Thoracic aorta (tissue), 2 donors: ENCODE results near the gene WDSUB1. TPM values are rescaled to one million over a fixed set of nuclear protein-coding genes. Genes with fewer than 3 reads are reported as not detected.

ENCODE experiments used
- ATAC-seq: fragments of 150-250 bp; one replicate; pipeline ENCODE4 v1.8.0; 2017; ENCODE audit warnings: low read depth; ENCODE audit not compliant: insufficient number of reproducible peaks, low FRiP score
- DNase-seq: peaks from one replicate; pipeline ENCODE4 v3.0.0-alpha.2; 2020; ENCODE audit warnings: low spot score
- H3K27ac ChIP-seq, 2 donors: fragments of 200-600 bp; sonication (generic); 1 replicate in 1 of 2; 2 replicates in 1 of 2; pipeline ENCODE4 v1.5.1; 2016; ENCODE audit warnings: mild to moderate bottlenecking in 2 of 2, moderate library complexity in 2 of 2
- H3K27me3 ChIP-seq: fragments of 200-600 bp; sonication (generic); replicated peaks from 2 replicates; pipeline ENCODE4 v1.6.0; 2016; ENCODE audit warnings: mild to moderate bottlenecking; ENCODE audit not compliant: insufficient read depth
- H3K36me3 ChIP-seq: fragments of 200-600 bp; sonication (generic); one replicate; pipeline ENCODE4 v1.5.1; 2016
- H3K4me1 ChIP-seq, 2 donors: fragments of 200-600 bp; sonication (generic); 1 replicate in 1 of 2; 2 replicates in 1 of 2; pipeline versions ENCODE4 v1.5.1 to v1.6.0; 2016; ENCODE audit warnings: low read depth in 2 of 2, mild to moderate bottlenecking in 1 of 2; ENCODE audit not compliant: control insufficient read depth in 1 of 2
- H3K4me3 ChIP-seq: fragments of 200-600 bp; sonication (generic); 2 replicates; pipeline ENCODE4 v1.5.1; 2016; ENCODE audit warnings: mild to moderate bottlenecking
- H3K9me3 ChIP-seq: fragments of 200-600 bp; sonication (generic); 2 replicates; pipeline ENCODE4 v1.5.1; 2016
- total RNA-seq, 2 donors: library from RNA; depleted of rRNA; stranded (reverse); fragments of >200 nt; gene quantifications; one replicate each; pipeline versions ENCODE4 v1.1.0 to v1.2.3, GENCODE V29; 2016
- TF ChIP-seq, protein P1 (sequence below): fragments of 200-600 bp; sonication (generic); IDR thresholded peaks from one replicate; pipeline ENCODE4 v1.5.1; 2019; ENCODE audit warnings: antibody characterized with exemption

WDSUB1 gene
- total RNA-seq, 2 donors from 2014 or later, result 3.5 to 11.2 TPM

GRCh38 chr2:159225025-159226016 lies 61.2 kb downstream of the WDSUB1 start:
- Histone ChIP-seq H3K4me1 (peaks cover 0 to 12% of the 10 kb centered on the region in 2 donors), H3K36me3 (peaks cover 37% of the 10 kb centered on the region), H3K27ac (no peak overlapping the region), H3K9me3 (no peaks in the 10 kb centered on the region), H3K4me3 (no peak overlapping the region), H3K27me3 (no peaks in the 10 kb centered on the region)
- ATAC-seq (no peak), DNase-seq (no peak)
- TF ChIP-seq, protein P1, sequence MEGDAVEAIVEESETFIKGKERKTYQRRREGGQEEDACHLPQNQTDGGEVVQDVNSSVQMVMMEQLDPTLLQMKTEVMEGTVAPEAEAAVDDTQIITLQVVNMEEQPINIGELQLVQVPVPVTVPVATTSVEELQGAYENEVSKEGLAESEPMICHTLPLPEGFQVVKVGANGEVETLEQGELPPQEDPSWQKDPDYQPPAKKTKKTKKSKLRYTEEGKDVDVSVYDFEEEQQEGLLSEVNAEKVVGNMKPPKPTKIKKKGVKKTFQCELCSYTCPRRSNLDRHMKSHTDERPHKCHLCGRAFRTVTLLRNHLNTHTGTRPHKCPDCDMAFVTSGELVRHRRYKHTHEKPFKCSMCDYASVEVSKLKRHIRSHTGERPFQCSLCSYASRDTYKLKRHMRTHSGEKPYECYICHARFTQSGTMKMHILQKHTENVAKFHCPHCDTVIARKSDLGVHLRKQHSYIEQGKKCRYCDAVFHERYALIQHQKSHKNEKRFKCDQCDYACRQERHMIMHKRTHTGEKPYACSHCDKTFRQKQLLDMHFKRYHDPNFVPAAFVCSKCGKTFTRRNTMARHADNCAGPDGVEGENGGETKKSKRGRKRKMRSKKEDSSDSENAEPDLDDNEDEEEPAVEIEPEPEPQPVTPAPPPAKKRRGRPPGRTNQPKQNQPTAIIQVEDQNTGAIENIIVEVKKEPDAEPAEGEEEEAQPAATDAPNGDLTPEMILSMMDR, result no peak

- ATAC-seq, result no peak
- TF ChIP-seq, protein P1, result no peak
Measured at GRCh38 chr2:159224061-159224813, 62.3 kb downstream of the WDSUB1 start.

DNA sequence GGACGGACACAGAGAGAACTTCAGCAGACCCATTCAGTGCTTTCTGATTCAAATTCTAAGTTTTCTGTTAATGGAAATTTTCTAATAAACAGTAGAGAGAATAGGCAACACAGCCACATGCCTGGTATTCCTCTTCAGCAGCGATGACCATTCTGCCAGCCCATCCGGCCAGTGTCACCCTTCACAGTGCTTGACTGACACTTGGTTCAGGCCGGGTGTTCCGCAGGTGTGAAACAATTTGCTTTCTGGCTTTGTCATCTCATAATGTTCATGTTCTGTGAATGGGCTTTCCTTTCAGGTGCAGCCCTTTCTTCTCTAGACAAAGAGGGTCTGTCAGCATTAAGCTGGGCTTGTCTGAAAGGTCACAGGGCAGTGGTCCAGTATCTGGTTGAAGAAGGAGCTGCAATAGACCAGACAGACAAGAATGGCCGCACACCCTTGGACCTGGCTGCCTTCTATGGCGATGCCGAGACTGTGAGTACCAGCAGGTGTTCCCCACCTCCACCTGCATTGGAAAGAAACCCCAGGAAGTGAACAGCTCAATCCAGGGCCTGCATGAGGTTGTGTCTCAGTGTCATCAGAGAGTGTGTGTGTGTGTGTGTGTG lies 67.0 kb downstream of the WDSUB1 start:
- Histone ChIP-seq H3K36me3 (peaks cover 56% of the 10 kb centered on the region), H3K9me3 (no peaks in the 10 kb centered on the region), H3K4me1 (no peaks in the 10 kb centered on the region), H3K27ac (no peak overlapping the region), H3K27me3 (no peaks in the 10 kb centered on the region), H3K4me3 (no peak overlapping the region)
- TF ChIP-seq, protein P1, result no peak
- no peak for ATAC-seq
- DNase-seq, result no peak

More at GRCh38 chr2:159224061-159224813, 62.3 kb downstream of the WDSUB1 start:
- peaks cover 38% of the 10 kb centered on the region for H3K36me3 ChIP-seq
- peaks cover 0 to 12% of the 10 kb centered on the region in 2 donors for H3K4me1 ChIP-seq
- DNase-seq, result no peak
- H3K27ac ChIP-seq, result no peak overlapping the region
- no peaks in the 10 kb centered on the region for H3K27me3 ChIP-seq
- H3K9me3 ChIP-seq, result no peaks in the 10 kb centered on the region
- no peak overlapping the region for H3K4me3 ChIP-seq

GRCh38 chr2:159218389-159218788 lies 68.1 kb downstream of the WDSUB1 start:
- ATAC-seq, result no peak
- Histone ChIP-seq H3K36me3 (peaks cover 50% of the 10 kb centered on the region), H3K4me3 (no peak overlapping the region), H3K4me1 (no peaks in the 10 kb centered on the region), H3K27ac (no peak overlapping the region), H3K27me3 (no peaks in the 10 kb centered on the region), H3K9me3 (no peaks in the 10 kb centered on the region)
- no peak for DNase-seq
- TF ChIP-seq, protein P1, result no peak

DNA sequence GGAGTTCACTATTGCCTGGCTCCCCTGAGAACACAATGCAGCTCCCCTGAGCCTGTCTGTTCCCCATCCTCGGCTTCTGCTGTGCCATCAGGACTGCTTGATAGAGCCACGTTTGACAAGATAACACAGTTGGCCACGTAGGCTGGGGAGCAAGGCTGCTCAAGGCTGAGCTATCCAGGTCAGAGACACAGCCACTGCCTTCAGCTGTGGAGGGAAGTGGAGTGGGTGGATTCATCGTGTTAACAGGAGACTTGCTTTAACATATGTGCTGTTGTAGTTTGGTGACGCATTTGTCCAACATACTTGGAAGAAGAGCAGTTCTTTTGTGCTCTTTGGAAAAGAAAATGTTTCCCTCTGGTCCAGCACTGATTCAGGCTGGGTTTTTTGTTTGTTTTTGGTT lies 68.8 kb downstream of the WDSUB1 start:
- peaks cover 50% of the 10 kb centered on the region for H3K36me3 ChIP-seq
- ATAC-seq, result no peak
- no peaks in the 10 kb centered on the region for H3K9me3 ChIP-seq
- no peak overlapping the region for H3K4me3 ChIP-seq
- H3K27ac ChIP-seq, result no peak overlapping the region
- H3K27me3 ChIP-seq, result no peaks in the 10 kb centered on the region
- no peak for DNase-seq
- no peaks in the 10 kb centered on the region for H3K4me1 ChIP-seq
- TF ChIP-seq, protein P1, result no peak
